Thoracic aorta (tissue), 2 donors: Measurements from ENCODE around the gene FREM1. TPM values are rescaled to one million over a fixed set of nuclear protein-coding genes. Genes with fewer than 3 reads are reported as not detected.

Experiments used
- ATAC-seq: fragments of 150-250 bp; one replicate; pipeline ENCODE4 v1.8.0; 2017; ENCODE audit warnings: low read depth; ENCODE audit not compliant: insufficient number of reproducible peaks, low FRiP score
- DNase-seq: peaks from one replicate; pipeline ENCODE4 v3.0.0-alpha.2; 2020; ENCODE audit warnings: low spot score
- H3K27ac ChIP-seq, 2 donors: fragments of 200-600 bp; sonication (generic); 1 replicate in 1 of 2; 2 replicates in 1 of 2; pipeline ENCODE4 v1.5.1; 2016; ENCODE audit warnings: mild to moderate bottlenecking in 2 of 2, moderate library complexity in 2 of 2
- H3K27me3 ChIP-seq: fragments of 200-600 bp; sonication (generic); replicated peaks from 2 replicates; pipeline ENCODE4 v1.6.0; 2016; ENCODE audit warnings: mild to moderate bottlenecking; ENCODE audit not compliant: insufficient read depth
- H3K36me3 ChIP-seq: fragments of 200-600 bp; sonication (generic); one replicate; pipeline ENCODE4 v1.5.1; 2016
- H3K4me1 ChIP-seq, 2 donors: fragments of 200-600 bp; sonication (generic); 1 replicate in 1 of 2; 2 replicates in 1 of 2; pipeline versions ENCODE4 v1.5.1 to v1.6.0; 2016; ENCODE audit warnings: low read depth in 2 of 2, mild to moderate bottlenecking in 1 of 2; ENCODE audit not compliant: control insufficient read depth in 1 of 2
- H3K4me3 ChIP-seq: fragments of 200-600 bp; sonication (generic); 2 replicates; pipeline ENCODE4 v1.5.1; 2016; ENCODE audit warnings: mild to moderate bottlenecking
- H3K9me3 ChIP-seq: fragments of 200-600 bp; sonication (generic); 2 replicates; pipeline ENCODE4 v1.5.1; 2016
- total RNA-seq, 2 donors: library from RNA; depleted of rRNA; stranded (reverse); fragments of >200 nt; gene quantifications; one replicate each; pipeline versions ENCODE4 v1.1.0 to v1.2.3, GENCODE V29; 2016
- TF ChIP-seq, protein P1 (sequence below): fragments of 200-600 bp; sonication (generic); IDR thresholded peaks from one replicate; pipeline ENCODE4 v1.5.1; 2019; ENCODE audit warnings: antibody characterized with exemption

The FREM1 gene
- total RNA-seq, 2 donors from 2014 or later: 9.9 to 24.8 TPM

GRCh38 chr9:14945351-14945750, 35.1 kb upstream of the FREM1 start:
- Histone ChIP-seq H3K4me3 (no peak overlapping the region), H3K36me3 (no peaks in the 10 kb centered on the region), H3K4me1 (no peaks in the 10 kb centered on the region), H3K9me3 (peaks cover 6% of the 10 kb centered on the region), H3K27ac (no peak overlapping the region), H3K27me3 (no peaks in the 10 kb centered on the region)
- no peak for ATAC-seq
- DNase-seq: no peak
- TF ChIP-seq, protein P1, sequence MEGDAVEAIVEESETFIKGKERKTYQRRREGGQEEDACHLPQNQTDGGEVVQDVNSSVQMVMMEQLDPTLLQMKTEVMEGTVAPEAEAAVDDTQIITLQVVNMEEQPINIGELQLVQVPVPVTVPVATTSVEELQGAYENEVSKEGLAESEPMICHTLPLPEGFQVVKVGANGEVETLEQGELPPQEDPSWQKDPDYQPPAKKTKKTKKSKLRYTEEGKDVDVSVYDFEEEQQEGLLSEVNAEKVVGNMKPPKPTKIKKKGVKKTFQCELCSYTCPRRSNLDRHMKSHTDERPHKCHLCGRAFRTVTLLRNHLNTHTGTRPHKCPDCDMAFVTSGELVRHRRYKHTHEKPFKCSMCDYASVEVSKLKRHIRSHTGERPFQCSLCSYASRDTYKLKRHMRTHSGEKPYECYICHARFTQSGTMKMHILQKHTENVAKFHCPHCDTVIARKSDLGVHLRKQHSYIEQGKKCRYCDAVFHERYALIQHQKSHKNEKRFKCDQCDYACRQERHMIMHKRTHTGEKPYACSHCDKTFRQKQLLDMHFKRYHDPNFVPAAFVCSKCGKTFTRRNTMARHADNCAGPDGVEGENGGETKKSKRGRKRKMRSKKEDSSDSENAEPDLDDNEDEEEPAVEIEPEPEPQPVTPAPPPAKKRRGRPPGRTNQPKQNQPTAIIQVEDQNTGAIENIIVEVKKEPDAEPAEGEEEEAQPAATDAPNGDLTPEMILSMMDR: no peak

DNA sequence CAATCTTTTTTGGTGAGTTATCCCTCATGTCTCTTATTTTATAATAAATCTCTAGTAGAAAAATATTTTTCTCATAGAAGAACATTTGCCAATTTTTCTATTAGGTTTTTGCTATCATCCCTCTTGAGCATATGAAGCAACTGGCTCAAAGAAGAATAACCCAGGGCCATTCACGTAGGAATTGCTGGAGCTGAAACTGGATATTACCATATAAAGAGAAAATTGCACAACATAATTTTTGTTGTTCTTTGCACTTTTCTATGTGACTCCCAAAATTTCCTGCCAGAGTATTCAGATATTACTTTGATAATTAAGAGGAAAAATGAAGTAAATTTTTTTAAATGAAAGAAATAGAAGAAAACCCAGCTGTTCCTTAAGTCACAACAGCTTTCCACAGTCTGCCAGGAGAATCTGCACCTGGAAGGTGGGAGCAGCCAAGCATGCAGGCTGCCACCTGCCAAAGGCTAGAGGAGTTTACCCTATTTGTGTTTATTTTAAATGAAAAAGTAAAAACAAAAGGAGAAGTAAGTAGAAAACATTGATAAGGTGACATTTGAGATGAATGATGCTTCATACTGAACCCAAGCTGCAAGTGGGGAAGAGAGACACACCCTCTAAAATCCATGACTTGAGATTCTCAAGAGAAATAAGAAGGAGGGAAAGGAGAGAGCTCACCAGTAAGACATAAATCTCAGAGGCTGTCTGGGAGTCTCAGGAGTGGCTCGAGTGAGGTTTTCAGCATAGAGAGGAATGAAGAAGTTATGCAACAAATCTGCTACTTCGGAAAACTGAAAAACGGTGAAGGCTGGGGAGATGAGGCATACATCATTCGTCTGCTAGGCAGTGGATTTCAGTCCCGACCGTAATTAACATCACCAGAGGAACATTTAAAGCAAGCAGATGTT, 31.5 kb upstream of the FREM1 start:
- DNase-seq (no peak), ATAC-seq (no peak)
- Histone ChIP-seq H3K4me3 (no peak overlapping the region), H3K27me3 (no peaks in the 10 kb centered on the region), H3K9me3 (peaks cover 6% of the 10 kb centered on the region), H3K36me3 (no peaks in the 10 kb centered on the region), H3K4me1 (no peaks in the 10 kb centered on the region), H3K27ac (no peak overlapping the region)
- TF ChIP-seq, protein P1: no peak

GRCh38 chr9:14939378-14939777, 29.1 kb upstream of the FREM1 start:
- Histone ChIP-seq H3K36me3 (no peaks in the 10 kb centered on the region), H3K4me1 (no peaks in the 10 kb centered on the region), H3K4me3 (no peak overlapping the region), H3K27me3 (no peaks in the 10 kb centered on the region), H3K27ac (no peak overlapping the region), H3K9me3 (no peaks in the 10 kb centered on the region)
- TF ChIP-seq, protein P1: no peak
- DNase-seq (no peak), ATAC-seq (no peak)

- ATAC-seq (no peak), DNase-seq (no peak)
- H3K27me3 ChIP-seq: no peaks in the 10 kb centered on the region
- H3K4me3 ChIP-seq: no peak overlapping the region
- no peak overlapping the region for H3K27ac ChIP-seq
- no peaks in the 10 kb centered on the region for H3K36me3 ChIP-seq
- H3K9me3 ChIP-seq: no peaks in the 10 kb centered on the region
- TF ChIP-seq, protein P1: no peak
- no peaks in the 10 kb centered on the region for H3K4me1 ChIP-seq
Observed at GRCh38 chr9:14937216-14937615, 27.0 kb upstream of the FREM1 start.

- no peaks in the 10 kb centered on the region for H3K27me3 ChIP-seq
- no peak overlapping the region for H3K4me3 ChIP-seq
- DNase-seq: no peak
- no peaks in the 10 kb centered on the region for H3K9me3 ChIP-seq
- H3K27ac ChIP-seq: no peak overlapping the region
- H3K4me1 ChIP-seq: no peaks in the 10 kb centered on the region
- TF ChIP-seq, protein P1: no peak
- ATAC-seq: no peak
- no peaks in the 10 kb centered on the region for H3K36me3 ChIP-seq
Observed at GRCh38 chr9:14936491-14936890, 26.3 kb upstream of the FREM1 start.
